Activated T-cell treated with anti-CD3 and anti-CD28 coated beads, Interleukin-2, amount 50 U/mL, for 24 hours (primary cell): ENCODE data around the gene BRF1.
"Not testable (repeated sequence)": the region's sequence is repeated elsewhere in the genome, so short reads cannot be mapped to it uniquely, and the experiment has no call there.

ENCODE experiments used
- DNase-seq: peaks from one replicate; pipeline ENCODE4 v3.0.0-alpha.2; 2020
- H3K27ac Mint-ChIP-seq: 2 replicates; pipeline ENCODE4 v1.8.0; 2020; ENCODE audit warnings: mild to moderate bottlenecking, mixed read lengths
- H3K27me3 Mint-ChIP-seq: 2 replicates; pipeline ENCODE4 v1.8.0; 2020; ENCODE audit warnings: mixed read lengths
- H3K36me3 Mint-ChIP-seq: 2 replicates; pipeline ENCODE4 v1.8.0; 2020; ENCODE audit warnings: low read depth, mixed read lengths
- H3K4me1 Mint-ChIP-seq: 2 replicates; pipeline ENCODE4 v1.8.0; 2020; ENCODE audit warnings: low read depth, mixed read lengths
- H3K4me3 Mint-ChIP-seq: 2 replicates; pipeline ENCODE4 v1.8.0; 2020; ENCODE audit warnings: mild to moderate bottlenecking, moderate library complexity, mixed read lengths
- H3K9me3 Mint-ChIP-seq: 2 replicates; pipeline ENCODE4 v1.8.0; 2020; ENCODE audit warnings: mixed read lengths

BRF1 gene

GRCh38 chr14:105279642-105280361, 21.0 kb downstream of the BRF1 start:
- peaks cover 29% of the 10 kb centered on the region for H3K4me1 Mint-ChIP-seq
- H3K27ac Mint-ChIP-seq: no peak overlapping the region
- no peaks in the 10 kb centered on the region for H3K9me3 Mint-ChIP-seq
- H3K4me3 Mint-ChIP-seq: no peak overlapping the region
- H3K36me3 Mint-ChIP-seq: peaks cover 22% of the 10 kb centered on the region
- H3K27me3 Mint-ChIP-seq: no peaks in the 10 kb centered on the region
- no peak for DNase-seq

GRCh38 chr14:105277448-105277847, 23.4 kb downstream of the BRF1 start:
- H3K4me3 Mint-ChIP-seq, DNase-seq, H3K27ac Mint-ChIP-seq, H3K9me3 Mint-ChIP-seq, H3K27me3 Mint-ChIP-seq: not testable (repeated sequence)
- Mint-ChIP-seq H3K36me3 (peaks cover 10% of the 10 kb centered on the region), H3K4me1 (peaks cover 15% of the 10 kb centered on the region)

- no peak overlapping the region for H3K4me3 Mint-ChIP-seq
- peaks cover 7% of the 10 kb centered on the region for H3K4me1 Mint-ChIP-seq
- no peak overlapping the region for H3K27ac Mint-ChIP-seq
- H3K27me3 Mint-ChIP-seq: no peaks in the 10 kb centered on the region
- no peak for DNase-seq
- peaks cover 12% of the 10 kb centered on the region for H3K36me3 Mint-ChIP-seq
- H3K9me3 Mint-ChIP-seq: no peaks in the 10 kb centered on the region
Observed at GRCh38 chr14:105275267-105275946, 25.4 kb downstream of the BRF1 start.

GRCh38 chr14:105274637-105275036, 26.2 kb downstream of the BRF1 start:
- Mint-ChIP-seq H3K36me3 (peaks cover 8% of the 10 kb centered on the region), H3K27ac (no peak overlapping the region), H3K4me3 (no peak overlapping the region), H3K9me3 (no peaks in the 10 kb centered on the region), H3K4me1 (peaks cover 3% of the 10 kb centered on the region), H3K27me3 (no peaks in the 10 kb centered on the region)
- no peak for DNase-seq

- H3K27ac Mint-ChIP-seq: no peak overlapping the region
- peaks cover 15% of the 10 kb centered on the region for H3K36me3 Mint-ChIP-seq
- no peaks in the 10 kb centered on the region for H3K27me3 Mint-ChIP-seq
- H3K9me3 Mint-ChIP-seq: no peaks in the 10 kb centered on the region
- H3K4me3 Mint-ChIP-seq: no peak overlapping the region
- peaks cover 2% of the 10 kb centered on the region for H3K4me1 Mint-ChIP-seq
- no peak for DNase-seq
Observed at GRCh38 chr14:105273062-105273461, 27.7 kb downstream of the BRF1 start.

- Mint-ChIP-seq H3K9me3 (no peaks in the 10 kb centered on the region), H3K36me3 (peaks cover 17% of the 10 kb centered on the region), H3K4me1 (peaks cover 2% of the 10 kb centered on the region), H3K27me3 (no peaks in the 10 kb centered on the region), H3K4me3 (no peak overlapping the region), H3K27ac (no peak overlapping the region)
- no peak for DNase-seq
Observed at GRCh38 chr14:105272623-105273022, 28.2 kb downstream of the BRF1 start.

GRCh38 chr14:105271224-105271890, 29.4 kb downstream of the BRF1 start:
- no peak for DNase-seq
- no peak overlapping the region for H3K4me3 Mint-ChIP-seq
- H3K36me3 Mint-ChIP-seq: peaks cover 20% of the 10 kb centered on the region
- H3K4me1 Mint-ChIP-seq: peaks cover 2% of the 10 kb centered on the region
- no peak overlapping the region for H3K27ac Mint-ChIP-seq
- H3K9me3 Mint-ChIP-seq: no peaks in the 10 kb centered on the region
- H3K27me3 Mint-ChIP-seq: no peaks in the 10 kb centered on the region

- H3K36me3 Mint-ChIP-seq: peaks cover 24% of the 10 kb centered on the region
- no peaks in the 10 kb centered on the region for H3K9me3 Mint-ChIP-seq
- no peak overlapping the region for H3K27ac Mint-ChIP-seq
- no peaks in the 10 kb centered on the region for H3K27me3 Mint-ChIP-seq
- no peak overlapping the region for H3K4me3 Mint-ChIP-seq
- peaks cover 2% of the 10 kb centered on the region for H3K4me1 Mint-ChIP-seq
- no peak for DNase-seq
Observed at GRCh38 chr14:105269405-105269804, 31.4 kb downstream of the BRF1 start.

- Mint-ChIP-seq H3K27me3 (no peaks in the 10 kb centered on the region), H3K4me1 (peaks cover 2% of the 10 kb centered on the region), H3K9me3 (no peaks in the 10 kb centered on the region), H3K4me3 (no peak overlapping the region), H3K36me3 (peaks cover 27% of the 10 kb centered on the region), H3K27ac (no peak overlapping the region)
- DNase-seq: no peak
Observed at GRCh38 chr14:105268736-105269354, 32.0 kb downstream of the BRF1 start.

- Mint-ChIP-seq H3K36me3 (peaks cover 31% of the 10 kb centered on the region), H3K27me3 (no peaks in the 10 kb centered on the region), H3K4me1 (peaks cover 2% of the 10 kb centered on the region), H3K27ac (no peak overlapping the region), H3K4me3 (no peak overlapping the region), H3K9me3 (no peaks in the 10 kb centered on the region)
- no peak for DNase-seq
Observed at GRCh38 chr14:105267820-105268548, 32.8 kb downstream of the BRF1 start.

GRCh38 chr14:105261781-105262180, 39.0 kb downstream of the BRF1 start:
- no peak overlapping the region for H3K4me3 Mint-ChIP-seq
- H3K27me3 Mint-ChIP-seq: no peaks in the 10 kb centered on the region
- H3K36me3 Mint-ChIP-seq: peaks cover 17% of the 10 kb centered on the region
- DNase-seq: no peak
- no peaks in the 10 kb centered on the region for H3K9me3 Mint-ChIP-seq
- H3K27ac Mint-ChIP-seq: no peak overlapping the region
- H3K4me1 Mint-ChIP-seq: peaks cover 7% of the 10 kb centered on the region

GRCh38 chr14:105260959-105261358, 39.8 kb downstream of the BRF1 start:
- no peak for DNase-seq
- Mint-ChIP-seq H3K27ac (no peak overlapping the region), H3K4me3 (no peak overlapping the region), H3K27me3 (no peaks in the 10 kb centered on the region), H3K9me3 (no peaks in the 10 kb centered on the region), H3K4me1 (peaks cover 7% of the 10 kb centered on the region), H3K36me3 (peaks cover 19% of the 10 kb centered on the region)

- peaks cover 19% of the 10 kb centered on the region for H3K36me3 Mint-ChIP-seq
- no peaks in the 10 kb centered on the region for H3K9me3 Mint-ChIP-seq
- peaks cover 7% of the 10 kb centered on the region for H3K4me1 Mint-ChIP-seq
- no peak overlapping the region for H3K27ac Mint-ChIP-seq
- no peaks in the 10 kb centered on the region for H3K27me3 Mint-ChIP-seq
- no peak overlapping the region for H3K4me3 Mint-ChIP-seq
- no peak for DNase-seq
Observed at GRCh38 chr14:105258846-105259245, 42.0 kb downstream of the BRF1 start.

GRCh38 chr14:105257464-105257863, 43.3 kb downstream of the BRF1 start:
- peaks cover 7% of the 10 kb centered on the region for H3K4me1 Mint-ChIP-seq
- H3K9me3 Mint-ChIP-seq: no peaks in the 10 kb centered on the region
- no peaks in the 10 kb centered on the region for H3K27me3 Mint-ChIP-seq
- no peak overlapping the region for H3K4me3 Mint-ChIP-seq
- H3K27ac Mint-ChIP-seq: no peak overlapping the region
- no peak for DNase-seq
- peaks cover 26% of the 10 kb centered on the region for H3K36me3 Mint-ChIP-seq
